SK-N-SH treated with all-trans-retinoic acid at 6 μM for 48 hours (cell line): ENCODE data around the gene PPP2R1B.

Source experiments
- ARNTL ChIP-seq: fragments of 450-650 bp; formaldehyde crosslinking; IDR thresholded peaks from 2 replicates; pipeline ENCODE4 v1.5.0; 2020; ENCODE audit warnings: low read depth, mild to moderate bottlenecking, moderate library complexity, borderline replicate concordance
- CREB5 ChIP-seq: fragments of 250-450 bp; sonication (Bioruptor Pico); IDR thresholded peaks from 2 replicates; pipeline ENCODE4 v1.5.1; 2020; ENCODE audit warnings: low read depth, mild to moderate bottlenecking, moderate library complexity
- CSRNP3 ChIP-seq: fragments of 250-450 bp; sonication (Bioruptor Pico); IDR thresholded peaks from 2 replicates; pipeline ENCODE4 v1.5.1; 2021; ENCODE audit warnings: mild to moderate bottlenecking, moderate library complexity
- ISL1 ChIP-seq: fragments of 250-450 bp; sonication (Bioruptor Pico); IDR thresholded peaks from 2 replicates; pipeline ENCODE4 v2.1.2; 2022; ENCODE audit warnings: mild to moderate bottlenecking, moderate library complexity
- PATZ1 ChIP-seq: fragments of 250-450 bp; sonication (Bioruptor Pico); IDR thresholded peaks from 2 replicates; pipeline ENCODE4 v1.8.0; 2020; ENCODE audit warnings: mild to moderate bottlenecking, moderate library complexity, borderline replicate concordance
- POU6F1 ChIP-seq: fragments of 250-450 bp; sonication (Bioruptor Pico); IDR thresholded peaks from 2 replicates; pipeline ENCODE4 v1.8.0; 2021; ENCODE audit warnings: low read depth, mild to moderate bottlenecking, moderate library complexity, borderline replicate concordance
- RARB ChIP-seq: fragments of 250-450 bp; sonication (Bioruptor Pico); IDR thresholded peaks from 2 replicates; pipeline ENCODE4 v1.8.0; 2021; ENCODE audit warnings: mild to moderate bottlenecking, moderate library complexity
- SNAI2 ChIP-seq: fragments of 250-450 bp; sonication (Bioruptor Pico); IDR thresholded peaks from 2 replicates; pipeline ENCODE4 v1.5.0; 2020; ENCODE audit warnings: mild to moderate bottlenecking, moderate library complexity
- TCF4 ChIP-seq: fragments of 250-450 bp; sonication (Bioruptor Pico); IDR thresholded peaks from 2 replicates; pipeline ENCODE4 v1.8.0; 2021; ENCODE audit warnings: mild to moderate bottlenecking, moderate library complexity, borderline replicate concordance
- ZFP30 ChIP-seq: fragments of 450-650 bp; formaldehyde crosslinking; IDR thresholded peaks from 2 replicates; pipeline ENCODE4 v1.5.0; 2022; ENCODE audit warnings: mild to moderate bottlenecking, moderate library complexity
- ZNF70 ChIP-seq: fragments of 450-650 bp; formaldehyde crosslinking; IDR thresholded peaks from 2 replicates; pipeline ENCODE4 v1.5.0; 2020; ENCODE audit warnings: mild to moderate bottlenecking, moderate library complexity

GRCh38 chr11:111741751-111742150 lies 24.4 kb downstream of the PPP2R1B start:
- TF ChIP-seq SNAI2 (CRISPR knock-in tag) (no peak), POU6F1 (CRISPR knock-in tag) (no peak), RARB (no peak), CREB5 (no peak), ZNF70 (CRISPR knock-in tag) (no peak), PATZ1 (no peak), CSRNP3 (CRISPR knock-in tag) (no peak), ARNTL (no peak), TCF4 (CRISPR knock-in tag) (no peak), ISL1 (CRISPR knock-in tag) (no peak), ZFP30 (no peak)
